ENCODE data around the gene HMX1. TPM values are rescaled to one million over a fixed set of nuclear protein-coding genes. Genes with fewer than 3 reads are reported as not detected.

HMX1 gene
- total RNA-seq, 1 donor from 2014 or later: not detected

GRCh38 chr4:8910100-8910821 is 38.6 kb upstream of the HMX1 start:
- no peak for DNase-seq (ENCODE audit: low read depth in 2 of 2)

GRCh38 chr4:8909548-8909947 is 37.9 kb upstream of the HMX1 start:
- DNase-seq (ENCODE audit: low read depth in 2 of 2): no peak

- no peak for DNase-seq (ENCODE audit: low read depth in 2 of 2)
Measured at GRCh38 chr4:8908206-8908893, 36.7 kb upstream of the HMX1 start.

GRCh38 chr4:8907596-8908205 is 36.1 kb upstream of the HMX1 start:
- no peak for DNase-seq (ENCODE audit: low read depth in 2 of 2)

- DNase-seq (ENCODE audit: low read depth in 2 of 2): no peak
Measured at GRCh38 chr4:8906991-8907595, 35.5 kb upstream of the HMX1 start.

GRCh38 chr4:8906668-8906970 is 35.0 kb upstream of the HMX1 start:
- no peak for DNase-seq (ENCODE audit: low read depth in 2 of 2)

GRCh38 chr4:8905773-8906667 is 34.4 kb upstream of the HMX1 start:
- no peak for DNase-seq (ENCODE audit: low read depth in 2 of 2)

- no peak for DNase-seq (ENCODE audit: low read depth in 2 of 2)
Measured at GRCh38 chr4:8905226-8905772, 33.7 kb upstream of the HMX1 start.

GRCh38 chr4:8904666-8905065 is 33.0 kb upstream of the HMX1 start:
- no peak for DNase-seq (ENCODE audit: low read depth in 2 of 2)

- DNase-seq (ENCODE audit: low read depth in 2 of 2): no peak
Measured at GRCh38 chr4:8904041-8904501, 32.4 kb upstream of the HMX1 start.

GRCh38 chr4:8901335-8901734 is 29.7 kb upstream of the HMX1 start:
- no peak for DNase-seq (ENCODE audit: low read depth in 2 of 2)

- DNase-seq (ENCODE audit: low read depth in 2 of 2): no peak
Measured at GRCh38 chr4:8900588-8900987, 28.9 kb upstream of the HMX1 start.

GRCh38 chr4:8898419-8898818 is 26.8 kb upstream of the HMX1 start:
- DNase-seq (ENCODE audit: low read depth in 2 of 2): no peak

- DNase-seq (ENCODE audit: low read depth in 2 of 2): no peak
Measured at GRCh38 chr4:8897251-8898167, 25.9 kb upstream of the HMX1 start.

- DNase-seq (ENCODE audit: low read depth in 2 of 2): no peak
Measured at GRCh38 chr4:8896506-8896905, 24.9 kb upstream of the HMX1 start.

GRCh38 chr4:8896071-8896470 is 24.4 kb upstream of the HMX1 start:
- no peak for DNase-seq (ENCODE audit: low read depth in 2 of 2)

GRCh38 chr4:8895295-8895694 is 23.7 kb upstream of the HMX1 start:
- DNase-seq (ENCODE audit: low read depth in 2 of 2): no peak

GRCh38 chr4:8894424-8894816 is 22.8 kb upstream of the HMX1 start:
- DNase-seq (ENCODE audit: low read depth in 2 of 2): no peak

- no peak for DNase-seq (ENCODE audit: low read depth in 2 of 2)
Measured at GRCh38 chr4:8893624-8894423, 22.2 kb upstream of the HMX1 start.

All from lung microvascular endothelial cell (primary cell).